Mesenchymal stem cell (in vitro differentiated cells and primary cell): Measurements from ENCODE around the gene SGCG.
"Not testable (repeated sequence)": the region's sequence is repeated elsewhere in the genome, so short reads cannot be mapped to it uniquely, and the experiment has no call there.

Source experiments
- DNase-seq: peaks from one replicate; pipeline ENCODE4 v3.0.0-alpha.2; 2013
- H2AFZ ChIP-seq: one replicate; pipeline ENCODE4 v1.6.1; 2013; ENCODE audit warnings: low read depth, mild to moderate bottlenecking, control low read depth, inconsistent platforms, low read length, moderate library complexity
- H2AK5ac ChIP-seq: 2 replicates; pipeline ENCODE4 v1.6.1; 2013; ENCODE audit warnings: low read length, moderate library complexity, mild to moderate bottlenecking, inconsistent platforms; ENCODE audit not compliant: severe bottlenecking
- H2BK120ac ChIP-seq: one replicate; pipeline ENCODE4 v1.6.1; 2013; ENCODE audit warnings: low read depth, mild to moderate bottlenecking, inconsistent platforms, low read length, moderate library complexity
- H2BK12ac ChIP-seq, 2 experiments: one replicate each; pipeline ENCODE4 v1.6.1; 2013; ENCODE audit warnings: inconsistent platforms in 2 of 2, low read length in 2 of 2, mild to moderate bottlenecking in 2 of 2, moderate library complexity in 2 of 2, control low read depth in 1 of 2
- H2BK15ac ChIP-seq: one replicate; pipeline ENCODE4 v1.6.1; 2013; ENCODE audit warnings: mild to moderate bottlenecking, low read depth, inconsistent platforms; ENCODE audit not compliant: poor library complexity, severe bottlenecking
- H2BK5ac ChIP-seq: 2 replicates; pipeline ENCODE4 v1.6.1; 2013; ENCODE audit warnings: low read depth, mild to moderate bottlenecking, low read length, control low read depth, inconsistent platforms; ENCODE audit not compliant: poor library complexity, severe bottlenecking
- H3K14ac ChIP-seq, 2 experiments: one replicate each; pipeline ENCODE4 v1.6.1; 2013; ENCODE audit warnings: inconsistent platforms in 2 of 2, low read length in 2 of 2, control low read depth in 1 of 2, mild to moderate bottlenecking in 1 of 2, moderate library complexity in 1 of 2
- H3K18ac ChIP-seq, 2 experiments: one replicate each; pipeline ENCODE4 v1.6.1; 2013; ENCODE audit warnings: inconsistent platforms in 2 of 2, low read length in 2 of 2, control low read depth in 1 of 2, low read depth in 1 of 2, mild to moderate bottlenecking in 1 of 2
- H3K23ac ChIP-seq, 2 experiments: one replicate each; pipeline ENCODE4 v1.6.1; 2013; ENCODE audit warnings: inconsistent platforms in 2 of 2, low read length in 2 of 2, mild to moderate bottlenecking in 2 of 2, moderate library complexity in 2 of 2, control low read depth in 1 of 2
- H3K27ac ChIP-seq: 2 replicates; pipeline ENCODE4 v1.5.1; 2013; ENCODE audit warnings: mild to moderate bottlenecking, moderate library complexity, low read length, control low read depth, inconsistent platforms; ENCODE audit not compliant: poor library complexity, severe bottlenecking
- H3K27me3 ChIP-seq, 2 experiments: 2 replicates each; pipeline versions ENCODE4 v1.6.1 to v1.7.0; 2013; ENCODE audit warnings: low read length in 2 of 2, mild to moderate bottlenecking in 2 of 2, moderate library complexity in 2 of 2, control low read depth in 1 of 2, inconsistent platforms in 1 of 2; ENCODE audit not compliant: control insufficient read depth in 1 of 2, insufficient read depth in 1 of 2
- H3K36me3 ChIP-seq, 2 experiments: 2 replicates each; pipeline versions ENCODE4 v1.6.1 to v1.7.0; 2013; ENCODE audit warnings: low read length in 2 of 2, control low read depth in 1 of 2, inconsistent platforms in 1 of 2, low read depth in 1 of 2, mild to moderate bottlenecking in 1 of 2; ENCODE audit not compliant: insufficient read depth in 2 of 2, control insufficient read depth in 1 of 2
- H3K4ac ChIP-seq, 2 experiments: one replicate each; pipeline ENCODE4 v1.6.1; 2013; ENCODE audit warnings: inconsistent platforms in 2 of 2, low read length in 2 of 2, mild to moderate bottlenecking in 2 of 2, moderate library complexity in 2 of 2, control low read depth in 1 of 2, low read depth in 1 of 2
- H3K4me1 ChIP-seq: 2 replicates; pipeline ENCODE4 v1.6.1; 2013; ENCODE audit warnings: low read depth, low read length, control low read depth; ENCODE audit not compliant: control insufficient read depth, insufficient read depth
- H3K4me2 ChIP-seq: 2 replicates; pipeline ENCODE4 v1.6.1; 2013; ENCODE audit warnings: low read length, mild to moderate bottlenecking, inconsistent platforms; ENCODE audit not compliant: poor library complexity, severe bottlenecking
- H3K4me3 ChIP-seq, 2 experiments: 2 replicates each; pipeline versions ENCODE4 v1.5.1 to v1.7.0; 2013; ENCODE audit warnings: low read length in 2 of 2, mild to moderate bottlenecking in 2 of 2, control low read depth in 1 of 2, low read depth in 1 of 2; ENCODE audit not compliant: insufficient read depth in 1 of 2
- H3K79me1 ChIP-seq: replicated peaks from 2 replicates; pipeline ENCODE4 v1.6.1; 2013; ENCODE audit warnings: mild to moderate bottlenecking, control low read depth, low read length, inconsistent platforms; ENCODE audit not compliant: poor library complexity, severe bottlenecking
- H3K9ac ChIP-seq: 2 replicates; pipeline ENCODE4 v1.7.0; 2013; ENCODE audit warnings: mild to moderate bottlenecking, low read length, moderate library complexity
- H3K9me3 ChIP-seq: 2 replicates; pipeline ENCODE4 v1.7.0; 2013; ENCODE audit warnings: mild to moderate bottlenecking, low read length; ENCODE audit not compliant: control insufficient read depth
- H4K8ac ChIP-seq: one replicate; pipeline ENCODE4 v1.6.1; 2013; ENCODE audit warnings: inconsistent platforms, mild to moderate bottlenecking, low read length, moderate library complexity
- H4K91ac ChIP-seq: one replicate; pipeline ENCODE4 v1.6.1; 2013; ENCODE audit warnings: mild to moderate bottlenecking, low read length, inconsistent platforms
- WGBS: methylation state at CpG from one replicate; pipeline ENCODE4 v1.1.7; 2013; ENCODE audit warnings: mixed read lengths; 5-methylcytosine and 5-hydroxymethylcytosine counted together

The SGCG gene

DNA sequence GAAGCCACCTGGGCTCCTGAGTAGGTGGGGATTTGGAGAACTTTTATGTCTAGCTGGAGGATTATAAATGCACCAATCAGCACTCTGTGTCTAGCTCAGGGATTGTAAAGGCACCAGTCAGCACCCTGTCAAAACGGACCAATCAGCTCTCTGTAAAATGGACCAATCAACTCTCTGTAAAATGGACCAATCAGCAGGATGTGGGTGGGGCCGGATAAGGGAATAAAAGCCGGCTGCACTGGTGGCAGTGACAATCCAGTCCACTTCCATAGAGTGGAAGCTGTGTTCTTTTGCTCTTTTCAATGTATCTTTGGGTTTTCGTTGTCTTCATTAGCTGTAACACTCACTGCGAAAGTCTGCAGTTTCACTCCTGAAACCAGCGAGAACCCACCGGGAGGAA, 38.2 kb upstream of the SGCG start:
- H2BK5ac ChIP-seq, H4K8ac ChIP-seq, H2BK12ac ChIP-seq, H3K36me3 ChIP-seq, H3K9me3 ChIP-seq, H3K4me3 ChIP-seq, H3K27ac ChIP-seq, H3K18ac ChIP-seq, H3K27me3 ChIP-seq, H3K9ac ChIP-seq, H4K91ac ChIP-seq, H2AK5ac ChIP-seq, H2BK120ac ChIP-seq, H3K79me1 ChIP-seq, H3K4me2 ChIP-seq, H3K14ac ChIP-seq, DNase-seq, H3K4me1 ChIP-seq, H3K4ac ChIP-seq, H3K23ac ChIP-seq, H2AFZ ChIP-seq, H2BK15ac ChIP-seq: not testable (repeated sequence)
- WGBS: 91% methylated on average over 6 of the region's 7 CpGs

DNA sequence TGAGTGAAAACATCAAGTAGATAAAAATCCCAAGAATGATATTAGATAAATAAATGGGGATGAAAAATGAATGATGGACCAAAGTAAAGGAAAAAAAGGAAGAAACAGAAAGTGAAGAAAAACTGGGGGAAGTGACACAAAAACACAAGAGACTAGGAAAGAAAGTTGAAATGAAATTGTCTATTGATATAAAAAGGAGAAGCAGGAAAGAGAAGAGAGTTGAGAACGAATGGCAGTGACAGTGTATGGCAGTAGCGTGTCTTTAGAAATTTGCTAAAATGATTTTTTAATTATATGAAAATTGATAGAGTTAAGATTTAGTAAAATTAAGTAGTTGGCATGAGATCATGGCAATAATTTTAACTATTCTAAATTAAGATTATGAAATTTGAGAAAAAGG, 36.3 kb upstream of the SGCG start:
- Histone ChIP-seq H3K9me3 (no peaks in the 10 kb centered on the region), H3K4me3 (no peak overlapping the region), H4K91ac (no peak overlapping the region), H3K4ac (no peak overlapping the region), H2AK5ac (no peak overlapping the region), H2BK12ac (no peak overlapping the region), H3K23ac (no peak overlapping the region), H2AFZ (no peak overlapping the region), H4K8ac (no peak overlapping the region), H3K4me1 (no peaks in the 10 kb centered on the region), H3K9ac (no peak overlapping the region), H2BK120ac (no peak overlapping the region), H3K79me1 (no peaks in the 10 kb centered on the region), H2BK5ac (no peak overlapping the region), H3K14ac (no peak overlapping the region), H3K18ac (no peak overlapping the region), H2BK15ac (no peak overlapping the region), H3K27ac (no peak overlapping the region), H3K27me3 (no peaks in the 10 kb centered on the region), H3K36me3 (no peaks in the 10 kb centered on the region), H3K4me2 (no peak overlapping the region)
- DNase-seq: no peak
- WGBS: 69% methylated on average over 2 of the region's 2 CpGs

DNA sequence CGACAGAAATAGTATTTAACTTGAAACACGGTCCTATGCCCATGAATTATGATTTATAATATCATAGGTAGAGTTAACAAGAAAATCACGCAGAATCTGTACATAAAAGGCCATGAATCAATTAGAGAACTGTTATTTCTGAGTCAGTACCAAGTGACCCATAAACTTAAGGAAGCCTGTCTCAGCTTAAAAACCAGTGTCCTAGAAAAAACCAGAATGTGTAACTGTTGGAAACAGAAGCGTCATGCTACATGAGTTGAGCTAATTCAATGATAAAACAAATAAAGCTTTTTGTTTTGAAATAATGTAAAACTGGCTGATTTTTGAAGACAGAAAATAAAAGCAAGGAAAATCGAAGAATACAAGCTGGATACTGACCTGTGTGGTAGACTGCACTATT, 34.8 kb upstream of the SGCG start:
- Histone ChIP-seq H3K4me1 (no peaks in the 10 kb centered on the region), H3K14ac (no peak overlapping the region), H3K4ac (no peak overlapping the region), H3K4me3 (no peak overlapping the region), H2BK120ac (no peak overlapping the region), H2AK5ac (no peak overlapping the region), H3K9me3 (no peaks in the 10 kb centered on the region), H2BK12ac (no peak overlapping the region), H3K23ac (no peak overlapping the region), H3K27ac (no peak overlapping the region), H3K36me3 (no peaks in the 10 kb centered on the region), H2AFZ (no peak overlapping the region), H2BK15ac (no peak overlapping the region), H3K18ac (no peak overlapping the region), H2BK5ac (no peak overlapping the region), H4K91ac (no peak overlapping the region), H3K27me3 (no peaks in the 10 kb centered on the region), H3K4me2 (no peak overlapping the region), H3K9ac (no peak overlapping the region), H3K79me1 (no peaks in the 10 kb centered on the region), H4K8ac (no peak overlapping the region)
- no peak for DNase-seq
- 85% methylated on average over 2 of the region's 5 CpGs for WGBS

DNA sequence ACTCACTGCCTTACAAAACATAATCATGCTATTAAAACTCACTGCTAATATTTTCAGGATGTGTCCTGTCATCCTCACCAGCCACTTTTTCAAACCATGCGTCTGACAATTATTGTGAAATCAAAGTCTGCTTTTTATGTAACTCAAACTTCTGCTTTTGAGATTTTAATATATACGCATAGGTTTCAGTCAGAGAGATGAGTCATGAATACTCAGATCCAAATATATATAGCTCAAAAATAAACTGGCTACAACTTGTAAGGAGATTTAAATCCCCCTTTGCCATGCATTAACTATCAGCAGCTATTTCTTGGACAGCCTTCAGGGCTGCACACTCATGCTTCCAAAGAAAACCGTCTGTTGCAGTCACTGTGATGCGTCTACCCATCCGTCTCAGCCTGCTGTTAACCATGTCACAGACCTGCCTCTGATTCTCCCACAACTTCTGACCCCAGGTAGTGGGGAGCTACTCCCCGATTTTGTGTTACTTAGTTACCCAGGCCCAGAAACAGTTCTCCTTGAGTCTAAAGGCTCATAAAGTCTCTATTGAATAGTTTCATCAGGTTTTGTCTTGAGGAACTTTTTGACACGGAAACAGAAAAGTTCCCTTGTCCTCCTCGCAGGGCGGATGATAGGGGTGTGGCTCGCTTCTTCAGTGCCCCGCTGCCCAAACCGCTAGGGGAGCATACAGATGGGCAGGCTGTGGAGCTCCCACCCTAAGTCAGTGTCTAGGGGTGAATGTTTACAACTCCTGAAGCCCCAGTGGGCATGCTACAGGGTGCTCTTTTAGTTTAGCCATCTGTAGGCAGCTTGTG, 33.8 kb upstream of the SGCG start:
- H3K14ac ChIP-seq: no peak overlapping the region

More for the DNA sequence above, 33.8 kb upstream of the SGCG start:
- DNase-seq: no peak
- H3K9ac ChIP-seq: no peak overlapping the region
- no peak overlapping the region for H2AFZ ChIP-seq
- H3K79me1 ChIP-seq: no peaks in the 10 kb centered on the region
- no peaks in the 10 kb centered on the region for H3K36me3 ChIP-seq
- no peaks in the 10 kb centered on the region for H3K4me1 ChIP-seq
- no peak overlapping the region for H4K91ac ChIP-seq
- H3K9me3 ChIP-seq: no peaks in the 10 kb centered on the region
- WGBS: 72% methylated on average over 9 of the region's 12 CpGs
- H2BK15ac ChIP-seq: no peak overlapping the region
- H2BK120ac ChIP-seq: no peak overlapping the region
- H3K27ac ChIP-seq: no peak overlapping the region
- H3K4me3 ChIP-seq: no peak overlapping the region
- H4K8ac ChIP-seq: no peak overlapping the region
- no peak overlapping the region for H2BK12ac ChIP-seq
- no peak overlapping the region for H2BK5ac ChIP-seq
- H3K18ac ChIP-seq: no peak overlapping the region
- H3K27me3 ChIP-seq: no peaks in the 10 kb centered on the region
- no peak overlapping the region for H3K4me2 ChIP-seq
- H3K4ac ChIP-seq: no peak overlapping the region
- H2AK5ac ChIP-seq: no peak overlapping the region
- H3K23ac ChIP-seq: no peak overlapping the region
